Activated CD4-positive, alpha-beta T cell treated with anti-CD3 and anti-CD28 coated beads, Interleukin-2, Interleukin-4, amounts not matched to agents 100 ng/mL and 50 ng/mL, durations not matched to agents 16 hours and 8 hours (primary cell): ENCODE measurements around the gene RNF112.
A peak's percentile ranks its signal among the peaks of the same experiment; 100 is the strongest.

Experiments used
- DNase-seq: peaks from one replicate; pipeline ENCODE4 v3.0.0-alpha.2; 2020; ENCODE audit warnings: low spot score

RNF112 gene

DNA sequence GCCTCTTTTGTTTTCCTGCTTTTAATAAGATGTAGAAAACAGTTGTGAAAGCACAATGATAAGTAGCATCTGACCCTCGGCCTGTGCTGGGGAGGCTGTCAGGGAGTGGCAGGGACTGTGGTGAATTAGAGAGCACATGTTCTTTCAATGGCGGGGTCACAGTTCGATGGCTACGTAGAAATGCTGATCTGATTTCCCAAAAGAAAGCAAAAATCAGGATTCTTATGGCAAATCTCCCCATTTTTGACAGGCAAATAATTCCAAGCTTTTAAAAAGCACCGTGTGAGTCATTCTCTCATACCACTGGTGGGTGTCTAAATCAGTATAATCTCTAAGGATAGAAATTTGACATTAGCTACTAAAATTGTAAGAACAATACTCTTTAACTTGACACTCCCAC, 36.9 kb upstream of the RNF112 start:
- DNase-seq, result no peak

GRCh38 chr17:19375732-19376131, 35.3 kb upstream of the RNF112 start:
- DNase-seq, result no peak

GRCh38 chr17:19376811-19377210, 34.2 kb upstream of the RNF112 start:
- DNase-seq, result no peak

GRCh38 chr17:19377602-19378415, 33.2 kb upstream of the RNF112 start:
- DNase-seq, result peak; percentile 98

GRCh38 chr17:19378416-19379360, 32.3 kb upstream of the RNF112 start, which contains the start of gene MAPK7:
TSS of gene MAPK7 (plus strand) at chr17:19378498. CDS start at chr17:19378901, 403 bp downstream.
- DNase-seq, result no peak

DNA sequence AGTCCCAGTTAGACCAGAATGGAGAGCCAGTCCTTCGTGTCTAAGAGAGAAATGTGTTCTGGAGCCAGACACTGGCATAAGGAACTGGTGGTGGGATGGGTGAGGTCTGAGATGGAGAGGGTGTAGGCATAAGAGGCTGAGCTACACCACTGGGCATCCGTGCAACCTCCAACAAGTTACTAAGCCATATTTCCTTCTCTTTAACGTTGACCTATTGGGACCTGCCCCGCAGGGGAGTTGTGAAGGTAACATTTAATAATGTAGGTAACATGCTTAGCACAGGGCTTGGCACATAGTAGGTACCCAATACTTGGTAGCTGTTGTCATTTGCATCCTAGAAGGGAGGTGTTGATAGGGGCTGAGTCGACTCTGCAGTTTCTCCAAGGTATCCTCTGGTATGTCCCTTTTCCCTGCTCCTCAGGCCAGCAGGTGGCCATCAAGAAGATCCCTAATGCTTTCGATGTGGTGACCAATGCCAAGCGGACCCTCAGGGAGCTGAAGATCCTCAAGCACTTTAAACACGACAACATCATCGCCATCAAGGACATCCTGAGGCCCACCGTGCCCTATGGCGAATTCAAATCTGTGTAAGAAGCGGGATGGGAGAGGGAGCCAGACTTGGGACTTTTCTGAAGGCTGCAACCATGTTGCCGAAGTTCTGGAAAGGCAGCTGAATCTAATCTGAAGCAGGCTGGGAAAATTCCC, 31.5 kb upstream of the RNF112 start:
- DNase-seq, result no peak

DNA sequence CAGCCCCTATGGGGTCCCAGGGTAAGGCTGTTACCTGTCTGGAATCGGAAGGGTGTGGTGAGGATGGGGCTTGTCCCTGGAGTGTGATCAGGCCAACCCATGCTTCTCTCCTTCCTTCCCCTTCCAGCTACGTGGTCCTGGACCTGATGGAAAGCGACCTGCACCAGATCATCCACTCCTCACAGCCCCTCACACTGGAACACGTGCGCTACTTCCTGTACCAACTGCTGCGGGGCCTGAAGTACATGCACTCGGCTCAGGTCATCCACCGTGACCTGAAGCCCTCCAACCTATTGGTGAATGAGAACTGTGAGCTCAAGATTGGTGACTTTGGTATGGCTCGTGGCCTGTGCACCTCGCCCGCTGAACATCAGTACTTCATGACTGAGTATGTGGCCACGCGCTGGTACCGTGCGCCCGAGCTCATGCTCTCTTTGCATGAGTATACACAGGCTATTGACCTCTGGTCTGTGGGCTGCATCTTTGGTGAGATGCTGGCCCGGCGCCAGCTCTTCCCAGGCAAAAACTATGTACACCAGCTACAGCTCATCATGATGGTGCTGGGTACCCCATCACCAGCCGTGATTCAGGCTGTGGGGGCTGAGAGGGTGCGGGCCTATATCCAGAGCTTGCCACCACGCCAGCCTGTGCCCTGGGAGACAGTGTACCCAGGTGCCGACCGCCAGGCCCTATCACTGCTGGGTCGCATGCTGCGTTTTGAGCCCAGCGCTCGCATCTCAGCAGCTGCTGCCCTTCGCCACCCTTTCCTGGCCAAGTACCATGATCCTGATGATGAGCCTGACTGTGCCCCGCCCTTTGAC, 30.3 kb upstream of the RNF112 start:
- DNase-seq, result no peak

GRCh38 chr17:19381361-19381740, 29.7 kb upstream of the RNF112 start:
- no peak for DNase-seq

DNA sequence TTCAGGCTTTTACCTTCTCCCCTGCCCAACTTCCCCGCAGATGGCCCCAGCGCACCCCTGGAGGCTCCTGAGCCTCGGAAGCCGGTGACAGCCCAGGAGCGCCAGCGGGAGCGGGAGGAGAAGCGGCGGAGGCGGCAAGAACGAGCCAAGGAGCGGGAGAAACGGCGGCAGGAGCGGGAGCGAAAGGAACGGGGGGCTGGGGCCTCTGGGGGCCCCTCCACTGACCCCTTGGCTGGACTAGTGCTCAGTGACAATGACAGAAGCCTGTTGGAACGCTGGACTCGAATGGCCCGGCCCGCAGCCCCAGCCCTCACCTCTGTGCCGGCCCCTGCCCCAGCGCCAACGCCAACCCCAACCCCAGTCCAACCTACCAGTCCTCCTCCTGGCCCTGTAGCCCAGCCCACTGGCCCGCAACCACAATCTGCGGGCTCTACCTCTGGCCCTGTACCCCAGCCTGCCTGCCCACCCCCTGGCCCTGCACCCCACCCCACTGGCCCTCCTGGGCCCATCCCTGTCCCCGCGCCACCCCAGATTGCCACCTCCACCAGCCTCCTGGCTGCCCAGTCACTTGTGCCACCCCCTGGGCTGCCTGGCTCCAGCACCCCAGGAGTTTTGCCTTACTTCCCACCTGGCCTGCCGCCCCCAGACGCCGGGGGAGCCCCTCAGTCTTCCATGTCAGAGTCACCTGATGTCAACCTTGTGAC, 29.1 kb upstream of the RNF112 start:
- DNase-seq, result no peak

DNA sequence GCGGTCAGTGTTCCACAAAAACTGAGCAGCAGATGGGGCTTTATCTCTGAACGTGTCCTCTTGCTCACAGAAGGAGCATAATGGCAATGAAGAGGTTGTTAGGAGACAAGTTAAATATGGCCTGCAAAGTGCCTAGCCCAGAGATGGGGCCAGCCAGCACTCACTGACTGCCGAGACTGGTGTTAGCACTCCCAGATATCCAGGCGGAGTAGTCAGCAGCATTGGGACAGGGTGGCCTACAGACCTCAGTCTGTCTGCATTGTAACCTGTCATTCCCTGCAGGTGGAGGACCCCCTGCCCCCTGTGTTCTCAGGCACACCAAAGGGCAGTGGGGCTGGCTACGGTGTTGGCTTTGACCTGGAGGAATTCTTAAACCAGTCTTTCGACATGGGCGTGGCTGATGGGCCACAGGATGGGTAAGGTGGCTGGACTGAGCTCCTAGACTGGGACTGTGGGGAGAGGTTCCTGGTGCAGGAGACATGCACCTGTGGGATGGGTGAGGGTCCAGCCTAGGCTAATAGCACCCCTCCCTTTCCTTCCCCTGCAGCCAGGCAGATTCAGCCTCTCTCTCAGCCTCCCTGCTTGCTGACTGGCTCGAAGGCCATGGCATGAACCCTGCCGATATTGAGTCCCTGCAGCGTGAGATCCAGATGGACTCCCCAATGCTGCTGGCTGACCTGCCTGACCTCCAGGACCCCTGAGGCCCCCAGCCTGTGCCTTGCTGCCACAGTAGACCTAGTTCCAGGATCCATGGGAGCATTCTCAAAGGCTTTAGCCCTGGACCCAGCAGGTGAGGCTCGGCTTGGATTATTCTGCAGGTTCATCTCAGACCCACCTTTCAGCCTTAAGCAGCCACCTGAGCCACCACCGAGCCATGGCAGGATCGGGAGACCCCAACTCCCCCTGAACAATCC, 28.2 kb upstream of the RNF112 start:
- no peak for DNase-seq

DNA sequence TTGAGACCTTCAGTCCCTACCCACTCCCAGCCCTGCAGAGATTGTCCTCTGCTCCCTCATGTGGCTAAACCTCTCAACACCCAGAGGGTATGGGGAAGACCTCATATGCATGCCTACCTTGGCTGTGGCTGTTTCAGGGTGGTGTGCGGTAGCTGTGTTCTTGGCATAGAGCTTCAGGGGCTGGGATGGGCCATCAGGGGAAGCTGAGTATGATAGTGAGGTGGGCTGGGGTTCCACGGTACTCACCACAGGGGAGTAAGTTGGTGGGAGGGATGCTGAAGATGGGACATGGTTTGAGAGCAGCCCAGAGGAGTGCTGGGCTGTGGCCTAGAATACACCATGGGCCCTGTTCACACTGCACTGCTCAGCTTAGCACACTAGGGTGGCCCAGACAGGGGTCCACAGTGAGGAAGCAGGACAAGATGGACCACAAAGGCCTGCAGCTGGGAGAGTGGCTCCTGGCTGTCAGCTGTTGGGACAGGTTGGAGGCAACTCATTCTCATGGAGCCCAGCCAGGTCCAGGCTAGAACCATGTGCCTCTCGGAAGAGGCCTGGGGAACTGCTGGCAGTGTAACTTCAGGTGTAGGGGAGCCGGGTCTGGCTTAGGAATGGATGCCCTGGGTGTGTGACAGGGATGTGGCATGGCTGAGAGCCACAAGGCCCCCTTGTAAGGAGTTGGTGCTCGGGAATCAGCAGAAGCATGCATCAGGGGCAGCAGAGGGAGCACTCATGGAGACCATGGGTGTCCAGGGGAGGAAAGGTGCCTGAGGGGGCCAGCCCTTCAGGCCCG, 27.2 kb upstream of the RNF112 start:
- no peak for DNase-seq

DNA sequence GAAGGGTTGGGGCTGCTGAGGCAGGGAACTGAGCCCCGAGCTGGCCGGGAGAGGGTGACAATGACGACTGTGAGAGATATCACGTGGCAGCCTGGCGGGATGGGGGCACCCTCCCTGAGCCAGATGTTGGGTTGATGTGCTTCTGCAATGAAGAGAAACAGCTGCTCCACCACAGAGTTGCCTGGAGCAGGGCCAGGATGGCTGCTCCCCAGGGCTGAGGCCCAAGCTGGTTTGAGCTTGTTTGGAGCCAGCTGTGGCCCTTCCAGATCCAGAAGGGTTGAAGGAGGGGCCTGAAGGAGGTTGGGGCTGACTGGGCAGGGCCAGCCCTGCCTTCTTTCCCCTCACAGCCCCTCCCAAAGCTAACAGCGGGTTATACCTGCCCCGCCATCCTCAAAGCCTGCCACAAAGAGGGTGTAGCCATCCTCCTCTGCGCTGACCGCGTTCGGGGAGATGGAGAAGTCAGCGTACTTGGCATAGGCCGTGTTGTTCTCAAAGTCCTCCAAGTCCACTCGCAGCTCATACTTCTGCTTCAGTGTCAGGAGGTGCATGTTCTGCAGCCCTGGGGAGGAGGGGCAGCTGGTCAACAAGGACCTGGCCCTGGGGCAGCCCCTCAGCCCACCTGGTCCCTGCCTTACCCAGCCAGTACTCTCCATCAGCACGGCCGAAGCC, 26.2 kb upstream of the RNF112 start:
- DNase-seq, result no peak

GRCh38 chr17:19385521-19385983, 25.5 kb upstream of the RNF112 start:
- DNase-seq, result no peak

GRCh38 chr17:19386051-19386929, 24.7 kb upstream of the RNF112 start:
- DNase-seq, result no peak

DNA sequence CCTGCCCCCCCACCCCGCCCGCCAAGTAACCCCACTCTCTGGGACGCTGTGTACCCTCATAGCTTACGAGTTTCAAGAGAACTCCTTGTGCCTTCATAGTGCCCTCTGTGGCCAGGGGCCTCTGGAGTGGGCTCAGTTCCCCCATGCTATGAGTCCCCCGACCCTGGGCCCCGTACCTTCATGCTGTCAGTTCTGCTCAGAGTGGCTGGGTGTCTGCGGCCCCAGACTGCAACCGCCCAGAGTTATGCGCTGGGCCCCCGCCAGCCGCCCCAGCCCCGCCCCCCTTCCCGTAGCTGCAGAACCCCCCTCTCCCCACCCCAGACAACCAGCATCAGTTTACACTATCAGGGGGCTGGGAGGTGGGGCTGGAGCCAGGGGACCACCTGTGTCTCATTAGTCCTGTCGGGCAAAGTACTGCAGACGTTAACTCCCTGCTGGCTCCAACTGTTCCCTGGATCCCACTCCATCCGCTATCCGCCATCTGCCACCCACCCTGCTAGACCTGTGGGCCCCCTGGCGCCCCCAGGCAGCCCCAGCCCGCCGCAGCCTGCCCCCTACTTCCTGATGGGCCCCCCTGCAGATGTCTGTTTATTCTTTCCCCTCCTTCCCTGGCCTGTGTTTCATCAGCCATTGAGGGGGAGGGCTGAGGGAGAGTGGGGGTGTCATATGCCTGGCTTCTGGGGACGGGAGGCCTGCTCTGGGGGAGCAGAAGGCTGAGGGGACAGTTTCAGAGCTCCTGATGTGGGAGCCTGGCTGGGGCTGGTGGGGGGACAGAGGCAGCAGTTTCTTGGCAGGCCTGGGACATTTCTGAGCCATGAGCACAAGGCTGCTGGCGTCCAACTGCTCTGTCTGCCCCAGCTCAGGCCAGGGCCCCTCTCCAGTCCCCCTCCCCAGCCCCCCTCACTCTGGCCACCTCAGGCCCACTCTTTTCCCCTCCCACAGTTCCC, 23.8 kb upstream of the RNF112 start, which contains the start of gene MFAP4:
MFAP4 (minus strand) TSS at position 217 of the 947 bp plus-strand sequence; CDS start at position 182, 35 bp downstream.
- no peak for DNase-seq
